ENCODE results near the gene CD248.

The CD248 gene

GRCh38 chr11:66294626-66295620 is 21.9 kb downstream of the CD248 start:
- no peak for TF ChIP-seq CTCF (IDR thresholded peaks at IDR 0.05; ENCODE audit: low read depth, low read length)
- H3K4me3 ChIP-seq (replicated peaks in 1 of 2; ENCODE audit: low read depth in 2 of 2, low read length in 2 of 2): no peak overlapping the region
- no peak for DNase-seq (ENCODE audit: low read depth in 2 of 2)

- TF ChIP-seq CTCF (IDR thresholded peaks at IDR 0.05; ENCODE audit: low read depth, low read length): no peak
- H3K4me3 ChIP-seq (replicated peaks in 1 of 2; ENCODE audit: low read depth in 2 of 2, low read length in 2 of 2): no peak overlapping the region
- DNase-seq (ENCODE audit: low read depth in 2 of 2): no peak
These were observed 22.8 kb downstream of the CD248 start for GRCh38 chr11:66293777-66294625.

GRCh38 chr11:66293352-66293751 is 23.5 kb downstream of the CD248 start:
- TF ChIP-seq CTCF (IDR thresholded peaks at IDR 0.05; ENCODE audit: low read depth, low read length): no peak

GRCh38 chr11:66292543-66293332 is 24.1 kb downstream of the CD248 start:
- H3K4me3 ChIP-seq (replicated peaks in 1 of 2; ENCODE audit: low read depth in 2 of 2, low read length in 2 of 2): no peak overlapping the region
- no peak for TF ChIP-seq CTCF (IDR thresholded peaks at IDR 0.05; ENCODE audit: low read depth, low read length)
- DNase-seq (ENCODE audit: low read depth in 2 of 2): no peak

More at GRCh38 chr11:66293352-66293751, 23.5 kb downstream of the CD248 start:
- DNase-seq (ENCODE audit: low read depth in 2 of 2): no peak
- H3K4me3 ChIP-seq (replicated peaks in 1 of 2; ENCODE audit: low read depth in 2 of 2, low read length in 2 of 2): no peak overlapping the region

- no peak for TF ChIP-seq CTCF (IDR thresholded peaks at IDR 0.05; ENCODE audit: low read depth, low read length)
- no peak within 1 kb of the TSS for H3K4me3 ChIP-seq (replicated peaks in 1 of 2; ENCODE audit: low read depth in 2 of 2, low read length in 2 of 2)
- no peak for DNase-seq (ENCODE audit: low read depth in 2 of 2)
These were observed 24.9 kb downstream of the CD248 start, which contains the start of gene TMEM151A for GRCh38 chr11:66291706-66292542. Gene TMEM151A (plus strand): TSS chr11:66291894. CDS start chr11:66292014, 120 bp downstream.

Measured in cardiac fibroblast (primary cell).